Measurements from ENCODE around the gene MYOM1. TPM values are rescaled to one million over a fixed set of nuclear protein-coding genes. Genes with fewer than 3 reads are reported as not detected.

Gene MYOM1
- total and polyA plus RNA-seq, 2 experiments from 2014 or later = 1.1 to 1.8 TPM

DNA sequence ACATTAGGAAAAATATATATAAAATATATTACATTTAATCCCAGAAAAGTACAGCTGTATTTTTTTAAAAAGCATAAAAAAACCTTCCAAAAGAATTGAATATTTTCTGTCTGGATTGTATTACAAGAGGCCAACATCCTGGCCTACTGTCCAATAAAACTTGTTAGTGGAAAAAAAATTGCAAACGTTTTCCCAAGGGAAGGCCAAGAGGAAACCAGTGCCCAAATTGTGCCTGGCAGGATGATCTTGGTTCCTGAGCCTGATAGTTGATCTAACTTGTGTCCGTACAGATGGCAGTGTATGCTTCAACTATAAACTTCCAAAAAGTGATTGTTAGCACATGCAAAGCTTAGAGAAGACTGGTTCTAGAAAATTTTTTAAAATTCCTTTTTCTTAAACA lies 116.2 kb downstream of the MYOM1 start:
- Histone ChIP-seq H3K4me3 (no peak overlapping the region), H3K9me2 (replicated peaks; ENCODE audit: insufficient read depth) (no peaks in the 10 kb centered on the region), H3K4me1 (ENCODE audit: insufficient read depth) (peaks cover 3% of the 10 kb centered on the region), H3K9me3 (ENCODE audit: low read depth) (no peaks in the 10 kb centered on the region), H2AFZ (no peak overlapping the region), H3K4me2 (no peak overlapping the region), H4K20me1 (ENCODE audit: insufficient read depth, poor library complexity, severe bottlenecking) (no peaks in the 10 kb centered on the region), H3K36me3 (replicated peaks; ENCODE audit: insufficient read depth, low read depth) (no peaks in the 10 kb centered on the region), H3K79me2 (no peaks in the 10 kb centered on the region), H3K27me3 (no peaks in the 10 kb centered on the region), H3K27ac (no peak overlapping the region)
- WGBS (ENCODE audit: low lambda C conversion rate, missing lambda C conversion rate) = 60% methylated on average over 2 of the region's 2 CpGs
- TF ChIP-seq EZH2 (IDR thresholded peaks at IDR 0.05; ENCODE audit: borderline replicate concordance) = no peak
- TF ChIP-seq, protein P1, sequence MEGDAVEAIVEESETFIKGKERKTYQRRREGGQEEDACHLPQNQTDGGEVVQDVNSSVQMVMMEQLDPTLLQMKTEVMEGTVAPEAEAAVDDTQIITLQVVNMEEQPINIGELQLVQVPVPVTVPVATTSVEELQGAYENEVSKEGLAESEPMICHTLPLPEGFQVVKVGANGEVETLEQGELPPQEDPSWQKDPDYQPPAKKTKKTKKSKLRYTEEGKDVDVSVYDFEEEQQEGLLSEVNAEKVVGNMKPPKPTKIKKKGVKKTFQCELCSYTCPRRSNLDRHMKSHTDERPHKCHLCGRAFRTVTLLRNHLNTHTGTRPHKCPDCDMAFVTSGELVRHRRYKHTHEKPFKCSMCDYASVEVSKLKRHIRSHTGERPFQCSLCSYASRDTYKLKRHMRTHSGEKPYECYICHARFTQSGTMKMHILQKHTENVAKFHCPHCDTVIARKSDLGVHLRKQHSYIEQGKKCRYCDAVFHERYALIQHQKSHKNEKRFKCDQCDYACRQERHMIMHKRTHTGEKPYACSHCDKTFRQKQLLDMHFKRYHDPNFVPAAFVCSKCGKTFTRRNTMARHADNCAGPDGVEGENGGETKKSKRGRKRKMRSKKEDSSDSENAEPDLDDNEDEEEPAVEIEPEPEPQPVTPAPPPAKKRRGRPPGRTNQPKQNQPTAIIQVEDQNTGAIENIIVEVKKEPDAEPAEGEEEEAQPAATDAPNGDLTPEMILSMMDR (IDR thresholded peaks at IDR 0.05; ENCODE audit: poor library complexity) = no peak
- no peak for TF ChIP-seq EZH2phosphoT487 (IDR thresholded peaks at IDR 0.05; ENCODE audit: low read depth, severe bottlenecking, unreplicated experiment)
- DNase-seq (ENCODE audit: low spot score) = no peak

DNA sequence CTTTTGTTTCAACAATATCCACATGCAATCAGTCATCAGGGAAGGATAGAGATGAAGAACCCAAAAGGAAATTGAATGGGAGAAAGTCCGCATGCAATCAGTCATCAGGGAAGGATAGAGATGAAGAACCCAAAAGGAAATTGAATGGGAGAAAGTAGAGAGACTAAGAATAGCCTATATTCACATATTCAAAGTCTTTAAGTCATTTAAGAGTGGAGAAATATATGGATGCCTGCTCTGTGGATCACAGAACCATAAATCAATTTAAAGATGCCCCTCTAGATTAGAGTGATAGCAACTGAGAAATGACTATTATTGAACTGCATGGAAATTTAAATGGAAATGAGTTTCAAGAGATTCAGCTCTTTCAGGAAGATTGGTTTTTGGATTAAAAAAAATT lies 116.8 kb downstream of the MYOM1 start:
- Histone ChIP-seq H3K4me2 (no peak overlapping the region), H3K4me3 (no peak overlapping the region), H4K20me1 (ENCODE audit: insufficient read depth, poor library complexity, severe bottlenecking) (no peaks in the 10 kb centered on the region), H3K79me2 (no peaks in the 10 kb centered on the region), H3K9me2 (replicated peaks; ENCODE audit: insufficient read depth) (no peaks in the 10 kb centered on the region), H3K36me3 (replicated peaks; ENCODE audit: insufficient read depth, low read depth) (no peaks in the 10 kb centered on the region), H3K9me3 (ENCODE audit: low read depth) (no peaks in the 10 kb centered on the region), H3K27me3 (no peaks in the 10 kb centered on the region), H3K27ac (no peak overlapping the region), H2AFZ (no peak overlapping the region), H3K4me1 (ENCODE audit: insufficient read depth) (peaks cover 3% of the 10 kb centered on the region)
- DNase-seq (ENCODE audit: low spot score) = no peak
- TF ChIP-seq EZH2 (IDR thresholded peaks at IDR 0.05; ENCODE audit: borderline replicate concordance) (no peak), EZH2phosphoT487 (IDR thresholded peaks at IDR 0.05; ENCODE audit: low read depth, severe bottlenecking, unreplicated experiment) (no peak)
- TF ChIP-seq, protein P1 (IDR thresholded peaks at IDR 0.05; ENCODE audit: poor library complexity) = no peak
- 98% methylated on average over 1 of the region's 1 CpG for WGBS (ENCODE audit: low lambda C conversion rate, missing lambda C conversion rate)

DNA sequence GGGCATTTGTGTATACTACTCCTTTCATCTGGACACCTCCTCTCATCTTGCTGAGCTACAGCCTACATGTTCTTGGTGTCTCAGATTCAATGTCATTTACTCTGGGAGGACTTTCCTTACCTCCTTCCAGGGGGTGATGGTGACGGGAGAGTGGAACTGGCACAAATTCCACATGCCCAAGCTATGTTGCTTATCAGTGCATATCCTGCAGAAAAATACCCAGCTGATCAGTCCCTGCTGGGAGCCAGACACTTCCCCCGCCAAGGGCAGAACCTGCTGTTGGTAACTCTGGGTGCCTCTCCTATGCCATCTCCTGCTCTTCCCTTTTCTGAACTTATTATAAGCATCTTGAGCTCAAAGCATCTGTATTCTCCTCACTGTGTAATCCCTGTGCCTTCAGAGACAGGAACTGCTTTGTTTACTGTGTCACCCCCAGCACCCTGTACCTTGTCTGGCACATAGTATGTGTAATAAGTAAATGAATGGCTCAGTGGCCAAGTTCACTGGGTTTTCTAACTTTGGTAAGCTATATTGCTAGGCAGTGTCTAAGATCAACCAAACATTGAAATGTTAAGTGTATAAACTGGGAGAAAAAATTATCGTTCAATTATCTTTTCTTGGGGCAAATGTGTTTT lies 119.2 kb downstream of the MYOM1 start:
- DNase-seq (ENCODE audit: low spot score) = no peak
- H3K36me3 ChIP-seq (replicated peaks; ENCODE audit: insufficient read depth, low read depth) = no peaks in the 10 kb centered on the region
- no peaks in the 10 kb centered on the region for H3K9me3 ChIP-seq (ENCODE audit: low read depth)
- no peak overlapping the region for H3K27ac ChIP-seq
- no peak overlapping the region for H2AFZ ChIP-seq
- H4K20me1 ChIP-seq (ENCODE audit: insufficient read depth, poor library complexity, severe bottlenecking) = no peaks in the 10 kb centered on the region
- no peak overlapping the region for H3K4me2 ChIP-seq
- H3K4me3 ChIP-seq = no peak overlapping the region
- TF ChIP-seq EZH2 (IDR thresholded peaks at IDR 0.05; ENCODE audit: borderline replicate concordance) (no peak), EZH2phosphoT487 (IDR thresholded peaks at IDR 0.05; ENCODE audit: low read depth, severe bottlenecking, unreplicated experiment) (no peak)
- TF ChIP-seq, protein P1 (IDR thresholded peaks at IDR 0.05; ENCODE audit: poor library complexity) = no peak
- WGBS (ENCODE audit: low lambda C conversion rate, missing lambda C conversion rate) = 88% methylated on average over 3 of the region's 3 CpGs
- H3K4me1 ChIP-seq (ENCODE audit: insufficient read depth) = peaks cover 3% of the 10 kb centered on the region
- no peaks in the 10 kb centered on the region for H3K79me2 ChIP-seq
- no peaks in the 10 kb centered on the region for H3K9me2 ChIP-seq (replicated peaks; ENCODE audit: insufficient read depth)
- no peaks in the 10 kb centered on the region for H3K27me3 ChIP-seq

All from hepatocyte (in vitro differentiated cells).